Neural cell (in vitro differentiated cells): ENCODE data around the gene CDCA5.

ENCODE experiments used
- CTCF ChIP-seq: fragments of 450-650 bp; IDR thresholded peaks from 2 replicates; pipeline ENCODE4 v1.5.1; 2014; ENCODE audit warnings: antibody characterized with exemption, mild to moderate bottlenecking, moderate library complexity; ENCODE audit not compliant: poor library complexity, severe bottlenecking
- EZH2 ChIP-seq: fragments of 200-600, 300-800 bp; shearing (Covaris generic), sonication (generic); IDR thresholded peaks from 2 replicates; pipeline ENCODE4 v1.6.1; 2014; ENCODE audit warnings: antibody characterized with exemption, low read length, borderline replicate concordance, mild to moderate bottlenecking; ENCODE audit not compliant: insufficient read depth, poor library complexity, severe bottlenecking
- TF ChIP-seq, protein P1 (sequence below): IDR thresholded peaks from 2 replicates; pipeline ENCODE4 v1.6.1; 2012; ENCODE audit warnings: borderline replicate concordance

DNA sequence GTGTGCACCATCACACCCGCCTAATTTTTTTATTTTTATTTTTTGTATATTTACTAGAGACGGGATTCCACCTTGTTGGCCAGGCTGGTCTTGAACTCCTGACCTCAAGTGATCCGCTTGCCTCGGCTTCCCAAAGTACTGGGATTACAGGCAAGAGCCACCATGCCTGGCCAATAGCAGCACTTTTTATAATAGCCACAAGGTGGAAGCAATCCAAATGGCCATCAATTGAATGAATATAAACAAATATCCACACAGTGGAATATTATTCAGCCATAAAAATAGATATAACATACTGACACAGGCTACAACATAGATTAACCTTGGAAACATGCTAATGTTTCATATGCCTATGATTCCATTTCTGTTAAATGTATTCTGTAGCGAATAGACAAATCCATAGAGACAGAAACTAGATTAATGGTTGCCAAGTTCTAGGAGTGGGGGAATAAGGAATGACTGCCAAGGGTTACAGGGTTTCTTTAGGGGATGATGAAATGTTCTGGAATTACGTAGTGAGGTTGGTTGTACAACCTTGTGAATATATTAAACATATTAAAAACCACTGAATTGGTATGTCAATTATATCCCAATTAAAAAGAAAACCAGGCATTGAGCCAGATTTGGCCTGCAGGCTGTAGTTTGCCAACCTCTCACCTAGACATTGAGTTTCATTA, 17.0 kb upstream of the CDCA5 start:
- TF ChIP-seq, protein P1, sequence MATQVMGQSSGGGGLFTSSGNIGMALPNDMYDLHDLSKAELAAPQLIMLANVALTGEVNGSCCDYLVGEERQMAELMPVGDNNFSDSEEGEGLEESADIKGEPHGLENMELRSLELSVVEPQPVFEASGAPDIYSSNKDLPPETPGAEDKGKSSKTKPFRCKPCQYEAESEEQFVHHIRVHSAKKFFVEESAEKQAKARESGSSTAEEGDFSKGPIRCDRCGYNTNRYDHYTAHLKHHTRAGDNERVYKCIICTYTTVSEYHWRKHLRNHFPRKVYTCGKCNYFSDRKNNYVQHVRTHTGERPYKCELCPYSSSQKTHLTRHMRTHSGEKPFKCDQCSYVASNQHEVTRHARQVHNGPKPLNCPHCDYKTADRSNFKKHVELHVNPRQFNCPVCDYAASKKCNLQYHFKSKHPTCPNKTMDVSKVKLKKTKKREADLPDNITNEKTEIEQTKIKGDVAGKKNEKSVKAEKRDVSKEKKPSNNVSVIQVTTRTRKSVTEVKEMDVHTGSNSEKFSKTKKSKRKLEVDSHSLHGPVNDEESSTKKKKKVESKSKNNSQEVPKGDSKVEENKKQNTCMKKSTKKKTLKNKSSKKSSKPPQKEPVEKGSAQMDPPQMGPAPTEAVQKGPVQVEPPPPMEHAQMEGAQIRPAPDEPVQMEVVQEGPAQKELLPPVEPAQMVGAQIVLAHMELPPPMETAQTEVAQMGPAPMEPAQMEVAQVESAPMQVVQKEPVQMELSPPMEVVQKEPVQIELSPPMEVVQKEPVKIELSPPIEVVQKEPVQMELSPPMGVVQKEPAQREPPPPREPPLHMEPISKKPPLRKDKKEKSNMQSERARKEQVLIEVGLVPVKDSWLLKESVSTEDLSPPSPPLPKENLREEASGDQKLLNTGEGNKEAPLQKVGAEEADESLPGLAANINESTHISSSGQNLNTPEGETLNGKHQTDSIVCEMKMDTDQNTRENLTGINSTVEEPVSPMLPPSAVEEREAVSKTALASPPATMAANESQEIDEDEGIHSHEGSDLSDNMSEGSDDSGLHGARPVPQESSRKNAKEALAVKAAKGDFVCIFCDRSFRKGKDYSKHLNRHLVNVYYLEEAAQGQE, result no peak
- no peak for TF ChIP-seq EZH2
- no peak for TF ChIP-seq CTCF
